ENCODE measurements around the gene XRCC1. TPM values are rescaled to one million over a fixed set of nuclear protein-coding genes. Genes with fewer than 3 reads are reported as not detected.

XRCC1 gene
- total RNA-seq (2014; rRNA removed; shearing (Covaris generic)) (26.7 and 28.0 TPM in 2 replicates), polyA plus RNA-seq (2016; fragmentation: Nextera tagmentation; extraction: Ambion mirVana) (26.7 and 32.4 TPM in 2 replicates)

GRCh38 chr19:43575156-43575950 lies at the start of gene XRCC1, which contains the start of gene PINLYP:
TSS of gene XRCC1 (minus strand) at chr19:43575527. CDS start at chr19:43575458, 69 bp downstream.
TSS of gene PINLYP (plus strand) at chr19:43575801. CDS start at chr19:43577192, 1,391 bp downstream.
- no peaks in the 10 kb centered on the region for H3K27me3 ChIP-seq (replicated peaks; ENCODE audit: insufficient read depth)
- peak within 1 kb of the TSS; percentile 92 for H3K4me2 ChIP-seq (ENCODE audit: unreplicated experiment)
- H4K20me1 ChIP-seq (ENCODE audit: insufficient read depth), result no peaks in the 10 kb centered on the region
- WGBS, 2 experiments (ENCODE audit: low coverage in 1 of 2, low lambda C conversion rate in 2 of 2, missing lambda C conversion rate in 2 of 2), result 1% methylated on average over 34 to 50 of the region's 51 CpGs
- H3K79me2 ChIP-seq (ENCODE audit: insufficient read depth), result peaks cover 41% of the 10 kb centered on the region
- peaks cover 6% of the 10 kb centered on the region for H3K4me1 ChIP-seq (ENCODE audit: insufficient read depth)
- H3K27ac ChIP-seq, result peak within 1 kb of the TSS; percentile 78
- no peaks in the 10 kb centered on the region for H3K9me2 ChIP-seq (ENCODE audit: insufficient read depth)
- DNase-seq, result peak; percentile 100
- no peaks in the 10 kb centered on the region for H3F3A ChIP-seq (ENCODE audit: insufficient read depth)
- peak within 1 kb of the TSS; percentile 100 for H3K4me3 ChIP-seq
- peak within 1 kb of the TSS; percentile 98 for H3K9ac ChIP-seq
- H3K9me3 ChIP-seq (ENCODE audit: low read depth), result no peaks in the 10 kb centered on the region
- peak within 1 kb of the TSS; percentile 99 for H2AFZ ChIP-seq
- TF ChIP-seq EZH2phosphoT487 (IDR thresholded peaks at IDR 0.05; ENCODE audit: insufficient read depth, low read depth), result no peak
- TF ChIP-seq EZH2 (IDR thresholded peaks at IDR 0.05; ENCODE audit: insufficient read depth, poor library complexity, severe bottlenecking), result no peak
- H3K36me3 ChIP-seq (ENCODE audit: low read depth), result no peaks in the 10 kb centered on the region
- in situ Hi-C loops (cut with MboI), result no loop called here

GRCh38 chr19:43624933-43625332 lies 49.6 kb upstream of the XRCC1 start:
- Histone ChIP-seq H3K4me3 (no peak overlapping the region), H3K27me3 (replicated peaks; ENCODE audit: insufficient read depth) (0 out of 2 replicates have a peak, but pooled peaks cover 4% of the 10 kb centered on the region), H3F3A (ENCODE audit: insufficient read depth) (peaks cover 4% of the 10 kb centered on the region; the same call in 1 of the 2 replicates), H3K27ac (no peak overlapping the region), H3K9ac (no peak overlapping the region), H3K9me3 (ENCODE audit: low read depth) (no peaks in the 10 kb centered on the region), H3K79me2 (ENCODE audit: insufficient read depth) (peaks cover 10% of the 10 kb centered on the region; the same call in 1 of the 2 replicates), H3K36me3 (ENCODE audit: low read depth) (no peaks in the 10 kb centered on the region), H3K4me1 (ENCODE audit: insufficient read depth) (peaks cover 4% of the 10 kb centered on the region; the same call in 1 of the 2 replicates), H2AFZ (no peak overlapping the region), H4K20me1 (ENCODE audit: insufficient read depth) (no peaks in the 10 kb centered on the region), H3K4me2 (ENCODE audit: unreplicated experiment) (no peak overlapping the region), H3K9me2 (ENCODE audit: insufficient read depth) (no peaks in the 10 kb centered on the region)
- peak; percentile 70 for DNase-seq
- TF ChIP-seq EZH2 (IDR thresholded peaks at IDR 0.05; ENCODE audit: insufficient read depth, poor library complexity, severe bottlenecking) (no peak), EZH2phosphoT487 (IDR thresholded peaks at IDR 0.05; ENCODE audit: insufficient read depth, low read depth) (no peak)
- in situ Hi-C loops (cut with MboI), result no loop called here
- WGBS, 2 experiments (ENCODE audit: low coverage in 1 of 2, low lambda C conversion rate in 2 of 2, missing lambda C conversion rate in 2 of 2), result 16% methylated on average over 26 to 30 of the region's 30 CpGs

DNA sequence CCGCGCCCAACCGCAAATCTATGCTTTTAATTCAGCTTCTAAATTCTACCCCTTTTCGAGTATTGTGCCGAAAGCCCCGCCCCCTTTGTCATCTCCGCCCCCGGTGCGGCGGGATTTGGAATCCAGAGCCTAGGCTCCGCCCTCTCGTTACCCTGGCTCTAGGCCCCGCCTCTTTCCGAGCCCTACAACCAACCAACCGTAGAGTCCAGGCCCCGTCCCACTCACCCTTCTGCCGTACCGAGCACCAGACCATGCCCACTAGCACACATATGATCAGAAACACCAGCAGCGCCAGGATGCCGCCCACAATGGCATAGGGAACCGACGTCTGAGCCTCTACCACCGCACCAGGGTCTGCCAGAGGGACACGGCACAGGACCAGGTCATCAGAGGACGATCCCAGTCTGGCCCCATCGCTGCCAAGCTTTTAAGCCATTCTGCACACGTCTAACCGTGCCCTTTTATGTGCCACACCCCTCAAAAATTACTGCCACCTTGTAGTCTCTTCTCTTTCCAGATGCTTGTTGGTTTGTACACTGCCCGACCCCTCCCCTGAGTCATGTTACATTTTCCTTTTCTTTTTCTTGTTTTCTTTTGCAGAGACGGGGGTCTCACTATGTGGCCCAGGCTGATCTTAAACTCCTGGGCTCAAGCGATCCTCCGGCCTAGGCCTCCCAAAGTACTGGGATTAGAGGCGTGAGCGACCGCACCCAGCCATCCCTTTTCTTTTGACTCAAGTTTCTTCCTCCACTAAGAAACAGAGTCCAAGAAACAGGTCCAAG lies 48.8 kb upstream of the XRCC1 start:
- Histone ChIP-seq H3K4me2 (ENCODE audit: unreplicated experiment) (no peak overlapping the region), H3K4me3 (no peak overlapping the region), H3K36me3 (ENCODE audit: low read depth) (no peaks in the 10 kb centered on the region), H3K9me3 (ENCODE audit: low read depth) (no peaks in the 10 kb centered on the region), H3K27me3 (replicated peaks; ENCODE audit: insufficient read depth) (0 out of 2 replicates have a peak, but pooled peaks cover 4% of the 10 kb centered on the region), H3K4me1 (ENCODE audit: insufficient read depth) (peaks cover 4% of the 10 kb centered on the region; the same call in 1 of the 2 replicates), H3K9me2 (ENCODE audit: insufficient read depth) (no peaks in the 10 kb centered on the region), H2AFZ (no peak overlapping the region), H4K20me1 (ENCODE audit: insufficient read depth) (no peaks in the 10 kb centered on the region), H3K79me2 (ENCODE audit: insufficient read depth) (peaks cover 13% of the 10 kb centered on the region; the same call in 1 of the 2 replicates), H3K27ac (no peak overlapping the region), H3K9ac (no peak overlapping the region), H3F3A (ENCODE audit: insufficient read depth) (peaks cover 4% of the 10 kb centered on the region; the same call in 1 of the 2 replicates)
- in situ Hi-C loops (cut with MboI), result no loop called here
- 73 to 76% methylated on average over 25 to 35 of the region's 35 CpGs for WGBS, 2 experiments (ENCODE audit: low coverage in 1 of 2, low lambda C conversion rate in 2 of 2, missing lambda C conversion rate in 2 of 2)
- DNase-seq, result no peak
- TF ChIP-seq EZH2phosphoT487 (IDR thresholded peaks at IDR 0.05; ENCODE audit: insufficient read depth, low read depth), result no peak
- no peak for TF ChIP-seq EZH2 (IDR thresholded peaks at IDR 0.05; ENCODE audit: insufficient read depth, poor library complexity, severe bottlenecking)

- no peak overlapping the region for H3K9ac ChIP-seq
- 100% methylated on average over 1 of the region's 1 CpG for WGBS, 2 experiments (ENCODE audit: low coverage in 1 of 2, low lambda C conversion rate in 2 of 2, missing lambda C conversion rate in 2 of 2)
- H3K4me1 ChIP-seq (ENCODE audit: insufficient read depth), result peaks cover 12% of the 10 kb centered on the region
- in situ Hi-C loops (cut with MboI), result no loop called here
- no peaks in the 10 kb centered on the region for H4K20me1 ChIP-seq (ENCODE audit: insufficient read depth)
- H2AFZ ChIP-seq, result no peak overlapping the region
- no peak overlapping the region for H3K4me2 ChIP-seq (ENCODE audit: unreplicated experiment)
- H3K9me3 ChIP-seq (ENCODE audit: low read depth), result no peaks in the 10 kb centered on the region
- no peak for DNase-seq
- H3K36me3 ChIP-seq (ENCODE audit: low read depth), result no peaks in the 10 kb centered on the region
- no peaks in the 10 kb centered on the region for H3K9me2 ChIP-seq (ENCODE audit: insufficient read depth)
- H3K27ac ChIP-seq, result no peak overlapping the region
- no peak overlapping the region for H3K4me3 ChIP-seq
- H3K79me2 ChIP-seq (ENCODE audit: insufficient read depth), result peaks cover 24% of the 10 kb centered on the region
- H3F3A ChIP-seq (ENCODE audit: insufficient read depth), result peaks cover 4% of the 10 kb centered on the region; the same call in 1 of the 2 replicates
- 0 out of 2 replicates have a peak, but pooled peaks cover 4% of the 10 kb centered on the region for H3K27me3 ChIP-seq (replicated peaks; ENCODE audit: insufficient read depth)
- TF ChIP-seq EZH2 (IDR thresholded peaks at IDR 0.05; ENCODE audit: insufficient read depth, poor library complexity, severe bottlenecking), result no peak
- TF ChIP-seq EZH2phosphoT487 (IDR thresholded peaks at IDR 0.05; ENCODE audit: insufficient read depth, low read depth), result no peak
Measured at GRCh38 chr19:43622956-43623355, 47.6 kb upstream of the XRCC1 start.
